Stimulated activated CD4-positive, alpha-beta T cell treated with anti-CD3 and anti-CD28 coated beads, Interleukin-15, amount 100 ng/mL, for 1 hour (primary cell): ENCODE measurements around the gene TMUB1.

ENCODE experiments used
- DNase-seq, 2 donors: peaks; one replicate each; pipeline ENCODE4 v3.0.0-alpha.2; 2020; ENCODE audit warnings: low read depth in 1 of 2, low spot score in 1 of 2

Gene TMUB1

GRCh38 chr7:151121380-151122170 lies 38.3 kb upstream of the TMUB1 start:
- DNase-seq = no peak

- no peak for DNase-seq
These were observed 37.6 kb upstream of the TMUB1 start for GRCh38 chr7:151120896-151121295.

DNA sequence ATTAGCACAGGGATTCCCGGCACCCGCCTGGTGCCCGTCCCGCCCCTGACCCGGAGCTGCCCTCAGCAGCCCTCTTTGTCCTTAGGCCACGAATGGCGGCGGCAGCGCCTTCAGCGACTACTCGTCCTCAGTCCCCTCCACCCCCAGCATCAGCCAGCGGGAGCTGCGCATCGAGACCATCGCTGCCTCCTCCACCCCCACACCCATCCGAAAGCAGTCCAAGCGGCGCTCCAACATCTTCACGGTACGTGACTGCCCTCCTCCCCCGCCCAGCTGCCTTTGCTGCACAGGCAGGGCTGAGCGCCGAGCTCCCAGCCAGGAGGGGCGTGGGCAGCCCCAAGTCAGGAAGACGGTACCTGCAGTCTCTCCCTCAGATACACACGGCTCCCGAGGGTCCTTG lies 36.6 kb upstream of the TMUB1 start:
- DNase-seq = no peak

GRCh38 chr7:151119055-151119415 lies 35.7 kb upstream of the TMUB1 start:
- no peak for DNase-seq

- no peak for DNase-seq
These were observed 35.1 kb upstream of the TMUB1 start for GRCh38 chr7:151118108-151119054.

GRCh38 chr7:151117565-151117964 lies 34.3 kb upstream of the TMUB1 start:
- DNase-seq = peak in 1 of 2 donors; percentile 35

DNA sequence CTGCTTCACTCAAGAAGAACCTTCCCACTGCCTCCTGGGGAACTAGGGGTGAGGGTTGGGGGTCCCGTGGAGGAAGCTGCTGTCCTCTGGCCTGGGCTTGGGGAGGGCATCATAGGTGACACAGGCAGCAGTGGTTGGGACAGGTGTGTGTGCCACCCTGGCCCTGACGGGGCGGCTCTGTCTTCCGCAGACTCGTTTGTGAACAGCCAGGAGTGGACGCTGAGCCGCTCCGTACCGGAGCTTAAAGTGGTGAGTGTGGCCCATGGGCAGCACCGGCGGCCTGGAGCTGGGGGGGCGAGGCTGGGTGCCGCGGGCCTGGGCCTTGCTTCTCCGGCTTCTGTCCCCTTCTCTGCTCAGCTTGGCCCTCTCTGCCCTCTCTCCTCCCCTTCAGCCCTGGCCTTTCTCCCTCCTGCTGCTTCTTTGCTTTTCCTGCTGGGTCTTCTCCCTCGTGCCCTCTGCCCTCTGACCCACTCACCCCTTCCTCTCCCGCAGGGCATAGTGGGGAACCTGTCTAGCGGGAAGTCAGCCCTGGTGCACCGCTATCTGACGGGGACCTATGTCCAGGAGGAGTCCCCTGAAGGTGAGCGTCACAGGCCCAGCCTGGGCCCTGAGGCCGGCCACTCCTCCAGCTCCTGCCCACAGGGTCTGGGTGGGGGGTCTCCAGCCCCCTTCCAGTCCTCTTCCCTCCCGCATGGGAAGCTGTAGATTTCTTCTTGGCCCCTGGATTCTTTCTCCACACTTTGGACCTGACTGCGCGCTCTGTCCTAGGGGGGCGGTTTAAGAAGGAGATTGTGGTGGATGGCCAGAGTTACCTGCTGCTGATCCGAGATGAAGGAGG lies 33.5 kb upstream of the TMUB1 start:
- no peak for DNase-seq

GRCh38 chr7:151115836-151116418 lies 32.6 kb upstream of the TMUB1 start:
- no peak for DNase-seq

- DNase-seq = peak; percentile 12 to 36
These were observed 32.0 kb upstream of the TMUB1 start for GRCh38 chr7:151115121-151115835.

GRCh38 chr7:151114151-151115090 lies 31.1 kb upstream of the TMUB1 start:
- DNase-seq = no peak

DNA sequence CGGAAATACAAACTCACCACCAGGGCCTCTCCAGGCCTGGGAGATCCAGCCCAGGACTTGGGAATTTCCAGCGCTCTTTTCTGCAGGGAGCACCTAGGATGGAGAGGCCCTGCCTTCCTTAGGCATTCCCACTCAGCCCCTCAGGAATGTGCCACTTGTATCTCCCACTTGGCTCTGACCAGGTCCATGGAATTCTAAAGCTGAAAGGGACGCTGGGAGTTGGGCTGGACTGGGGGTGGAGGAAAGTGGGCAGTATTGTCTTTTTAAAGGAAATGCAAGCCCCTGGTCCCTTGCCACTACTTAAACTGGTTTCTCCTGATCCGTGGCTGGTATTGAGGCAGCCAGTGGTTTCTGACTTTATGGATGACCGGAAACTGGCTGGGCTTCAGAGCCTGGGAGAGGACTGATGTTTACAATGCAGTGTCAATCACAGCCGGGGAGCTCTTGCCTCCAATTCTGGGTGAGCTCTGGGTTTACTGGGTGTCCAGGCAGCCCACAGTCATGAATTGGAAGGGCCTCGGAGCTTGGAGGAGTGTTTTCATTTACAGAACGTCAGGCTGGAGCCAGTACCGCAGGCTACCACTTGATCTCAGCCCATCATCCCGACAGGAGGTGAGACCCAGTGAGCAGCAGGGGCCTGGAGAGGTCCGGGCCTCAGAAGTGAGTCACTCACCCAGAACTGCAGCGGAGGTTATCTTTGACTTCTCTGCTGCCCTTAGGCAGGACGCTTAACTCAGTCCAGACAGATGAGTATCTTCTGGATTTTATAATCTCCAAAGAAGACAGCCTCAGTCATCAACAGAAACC lies 30.3 kb upstream of the TMUB1 start:
- no peak for DNase-seq

DNA sequence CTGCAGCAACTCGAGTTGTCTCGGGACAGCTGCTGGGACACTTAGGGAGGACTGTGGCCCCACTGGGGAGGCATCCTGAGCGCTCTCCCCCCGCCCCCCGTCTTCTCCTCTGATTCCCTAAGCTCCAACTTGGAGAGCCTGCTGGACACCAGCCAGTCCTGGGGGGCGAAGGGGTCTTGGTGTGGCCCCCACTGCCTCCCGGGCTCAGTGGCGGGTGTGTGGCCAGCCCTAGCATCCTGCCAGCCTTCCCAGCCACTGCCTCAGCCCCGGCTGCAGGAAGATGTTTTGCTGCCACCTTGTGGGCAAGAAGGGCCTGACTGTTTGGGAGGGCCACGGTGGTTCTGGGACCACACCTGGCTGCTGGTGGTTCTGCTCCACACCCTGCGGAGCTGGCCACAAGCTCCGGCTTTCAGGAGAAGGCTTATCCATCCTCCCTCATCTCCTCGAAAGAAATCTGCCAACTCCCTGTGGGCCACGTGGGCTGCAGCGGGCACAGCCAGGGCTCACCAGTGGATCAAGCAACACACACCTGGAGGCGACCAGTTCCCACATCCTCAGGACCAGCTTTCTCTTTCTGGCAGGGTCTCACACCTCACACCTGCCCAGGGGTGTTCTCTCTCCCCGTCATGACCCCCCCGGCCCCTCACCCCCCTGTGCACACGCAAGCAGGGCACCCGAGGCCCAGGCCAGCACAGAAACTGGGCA lies 27.8 kb upstream of the TMUB1 start:
- DNase-seq = peak; percentile 51 to 55

DNA sequence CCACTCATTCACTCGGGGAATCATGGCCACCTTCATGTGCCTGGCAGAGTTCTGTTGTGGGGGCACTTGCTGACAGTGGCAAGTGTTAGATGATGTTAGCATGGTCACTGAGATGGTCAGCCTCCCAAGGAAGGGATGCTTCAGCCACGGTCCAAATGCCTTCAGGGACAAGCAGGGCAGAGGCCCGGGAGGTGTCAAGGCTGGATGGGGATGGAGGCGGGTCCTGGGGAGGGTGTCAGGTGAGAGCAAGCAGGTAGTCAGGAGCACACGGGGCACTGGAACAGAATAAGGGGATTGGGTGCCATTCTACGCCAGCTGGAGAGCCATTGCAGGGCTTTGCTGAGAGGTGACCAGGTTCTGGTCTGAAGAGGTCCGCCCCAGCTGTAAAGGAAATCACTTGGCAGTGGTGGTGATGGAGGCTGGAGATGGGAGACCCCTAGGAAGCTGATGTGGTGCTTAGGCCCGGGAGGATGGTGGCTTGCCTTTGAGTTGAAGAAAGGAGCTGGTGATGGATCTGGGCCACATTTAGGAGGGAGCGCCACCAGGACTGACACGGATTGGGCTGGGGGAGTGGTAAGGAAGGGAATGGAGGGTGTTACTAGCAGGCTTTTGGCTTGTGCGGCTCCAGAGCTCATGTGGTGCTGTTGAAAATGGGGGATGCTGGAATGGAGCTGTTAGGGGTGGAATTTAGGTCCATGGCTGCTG lies 27.1 kb upstream of the TMUB1 start:
- no peak for DNase-seq

- no peak for DNase-seq
These were observed 26.1 kb upstream of the TMUB1 start for GRCh38 chr7:151109094-151110048.

- no peak for DNase-seq
These were observed 24.6 kb upstream of the TMUB1 start for GRCh38 chr7:151107882-151108281.
